ENCODE results near the gene PFKFB2.

- TF ChIP-seq CTCF (IDR thresholded peaks at IDR 0.05; ENCODE audit: insufficient read depth, low read length) (no peak), POLR2AphosphoS5 (IDR thresholded peaks at IDR 0.05; ENCODE audit: low read depth) (no peak), REST (IDR thresholded peaks at IDR 0.05; ENCODE audit: insufficient replicate concordance, low read depth) (no peak), SPI1 (IDR thresholded peaks at IDR 0.05; ENCODE audit: borderline replicate concordance, low read depth) (no peak)
These were observed 1.7 kb upstream of the PFKFB2 start, which contains the start of gene YOD1 for GRCh38 chr1:207051191-207051943.

Data from HL-60 (cell line).